NCI-H524 (cell line): ENCODE measurements around the gene RPP25L.
"Not testable (repeated sequence)": the region's sequence is repeated elsewhere in the genome, so short reads cannot be mapped to it uniquely, and the experiment has no call there.

Source experiments
- DNase-seq, 2 experiments: peaks; one replicate each; lab custom pipeline; 2025; lab: John Stamatoyannopoulos, UW

The RPP25L gene, protein sequence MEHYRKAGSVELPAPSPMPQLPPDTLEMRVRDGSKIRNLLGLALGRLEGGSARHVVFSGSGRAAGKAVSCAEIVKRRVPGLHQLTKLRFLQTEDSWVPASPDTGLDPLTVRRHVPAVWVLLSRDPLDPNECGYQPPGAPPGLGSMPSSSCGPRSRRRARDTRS

DNA sequence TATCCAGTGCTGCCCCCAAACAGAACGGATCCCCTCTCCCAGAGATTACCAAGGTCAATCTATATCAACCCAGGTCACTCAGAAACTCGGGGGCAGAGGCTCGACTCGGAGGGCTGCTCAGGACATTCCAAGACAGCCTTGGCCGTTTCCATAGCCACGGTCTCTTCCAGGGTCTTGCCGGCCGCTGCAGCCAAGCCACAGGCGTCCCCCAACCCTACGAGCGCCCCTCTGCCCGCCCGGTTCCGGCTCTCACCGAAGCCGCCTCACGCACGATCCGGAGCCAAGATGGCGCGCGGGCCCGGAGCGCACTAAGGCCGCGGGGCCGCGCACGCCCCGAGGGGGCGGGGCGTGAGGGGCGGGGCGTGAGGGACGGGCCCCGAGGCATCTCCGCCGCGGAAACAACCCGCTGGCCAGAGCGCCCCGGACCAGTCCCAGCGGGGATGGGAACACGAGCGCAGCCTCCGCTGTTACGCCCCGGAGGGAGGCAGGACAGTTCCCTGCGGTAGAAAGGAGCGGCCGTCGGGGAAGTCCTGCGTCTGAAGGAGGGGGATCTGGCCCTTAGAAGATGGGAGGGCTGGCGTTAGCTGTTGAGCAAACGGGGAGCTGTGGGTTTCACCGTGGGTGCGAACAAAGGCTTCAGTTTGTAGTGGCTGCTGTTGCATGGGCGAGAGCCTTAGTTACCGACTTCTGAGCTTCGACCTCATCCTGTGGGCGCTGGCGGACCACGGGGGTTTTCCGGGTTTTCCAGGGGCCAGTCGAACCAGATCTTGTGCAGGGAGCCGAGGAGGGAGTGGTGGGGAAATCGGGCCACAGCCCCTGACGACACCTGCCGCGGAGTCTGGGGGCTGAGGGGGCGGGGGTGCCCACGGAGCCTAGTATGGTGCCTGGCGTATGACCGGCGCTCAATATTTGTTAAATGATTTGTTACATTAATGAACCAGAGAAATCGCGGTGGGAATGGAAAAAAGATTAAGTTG is at the start of gene RPP25L:
TSS of gene RPP25L (minus strand) at position 287 of the 977 bp plus-strand sequence. CDS start 801 bp downstream, outside the sequence.
- DNase-seq = peak; percentile 49 to 68

DNA sequence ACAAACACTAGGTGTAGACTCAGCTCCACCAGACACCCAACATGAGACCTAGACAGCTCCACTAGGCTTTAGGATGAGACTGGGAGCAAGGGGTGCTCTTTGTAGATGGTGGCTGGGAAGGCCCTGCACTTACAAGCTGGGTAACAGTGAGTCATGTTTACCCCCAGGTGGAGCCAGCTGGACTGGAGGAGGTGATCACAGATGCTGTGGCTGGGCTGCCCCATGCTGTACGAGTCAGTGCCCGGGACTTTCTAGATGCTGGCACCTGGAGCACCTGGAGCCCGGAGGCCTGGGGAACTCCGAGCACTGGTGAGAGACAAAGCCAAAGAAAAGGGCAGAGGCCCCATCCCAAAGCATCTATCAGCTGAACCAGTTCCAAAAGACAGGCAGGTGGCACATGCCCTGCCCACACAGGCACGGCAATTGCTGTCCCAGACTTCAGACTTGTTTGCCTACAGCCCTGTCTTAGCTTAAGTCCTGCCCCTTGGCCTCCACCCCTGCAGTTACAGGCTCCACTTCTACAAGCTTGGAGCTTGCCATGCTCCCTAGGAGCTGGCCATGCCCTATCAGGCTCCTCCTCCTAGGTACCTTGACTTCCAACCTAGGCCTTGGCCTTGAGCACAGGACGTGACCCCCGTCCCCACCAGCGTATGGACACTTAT is 47.8 kb upstream of the RPP25L start:
- DNase-seq = no peak

DNA sequence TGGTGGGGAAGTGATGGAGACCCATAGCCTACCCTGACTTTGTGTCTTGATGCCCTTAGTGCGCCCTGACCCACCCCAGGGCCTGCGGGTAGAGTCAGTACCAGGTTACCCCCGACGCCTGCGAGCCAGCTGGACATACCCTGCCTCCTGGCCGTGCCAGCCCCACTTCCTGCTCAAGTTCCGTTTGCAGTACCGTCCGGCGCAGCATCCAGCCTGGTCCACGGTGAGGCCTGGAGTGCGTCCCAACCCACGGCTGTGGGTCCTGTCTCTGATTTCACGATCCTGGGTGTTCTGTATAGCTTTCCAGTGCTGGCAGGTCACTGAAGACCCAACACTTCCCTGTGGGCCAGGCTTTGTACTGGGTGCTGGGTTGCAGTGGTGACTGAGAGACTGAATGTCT is 46.6 kb upstream of the RPP25L start:
- no peak for DNase-seq

DNA sequence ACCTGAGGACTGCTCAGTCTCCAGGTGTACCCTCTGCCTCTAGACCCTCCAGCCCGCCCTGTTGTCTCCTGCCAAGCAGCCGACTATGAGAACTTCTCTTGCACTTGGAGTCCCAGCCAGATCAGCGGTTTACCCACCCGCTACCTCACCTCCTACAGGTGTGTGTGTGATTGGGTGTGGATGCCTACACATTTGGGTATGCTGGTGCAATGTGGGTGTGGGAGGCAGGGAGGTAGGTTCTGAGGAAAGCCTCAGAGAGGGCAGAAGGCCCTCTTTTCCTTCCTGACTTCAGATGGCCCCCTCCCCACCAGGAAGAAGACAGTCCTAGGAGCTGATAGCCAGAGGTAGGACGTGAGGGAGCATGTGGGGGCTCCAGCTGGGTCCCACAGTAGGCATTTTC is 45.1 kb upstream of the RPP25L start:
- no peak for DNase-seq

DNA sequence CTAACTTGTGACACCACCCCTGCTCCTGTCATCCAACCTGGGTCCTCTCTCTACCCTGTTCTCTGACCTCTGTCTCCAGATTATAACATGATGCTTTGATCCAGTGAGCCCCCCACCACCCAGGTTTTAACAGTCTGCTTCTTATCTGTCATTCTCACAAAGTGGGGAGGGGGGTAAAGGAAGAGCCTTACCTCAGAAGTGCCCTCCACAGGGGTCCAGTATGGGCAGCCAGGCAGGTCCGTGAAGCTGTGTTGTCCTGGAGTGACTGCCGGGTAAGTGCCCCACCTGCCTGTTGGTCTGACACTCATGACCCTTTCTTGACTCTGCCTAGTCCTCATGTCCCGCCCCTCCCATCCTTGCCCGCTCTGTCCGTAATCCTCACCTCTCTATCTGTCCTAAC is 43.5 kb upstream of the RPP25L start:
- no peak for DNase-seq

DNA sequence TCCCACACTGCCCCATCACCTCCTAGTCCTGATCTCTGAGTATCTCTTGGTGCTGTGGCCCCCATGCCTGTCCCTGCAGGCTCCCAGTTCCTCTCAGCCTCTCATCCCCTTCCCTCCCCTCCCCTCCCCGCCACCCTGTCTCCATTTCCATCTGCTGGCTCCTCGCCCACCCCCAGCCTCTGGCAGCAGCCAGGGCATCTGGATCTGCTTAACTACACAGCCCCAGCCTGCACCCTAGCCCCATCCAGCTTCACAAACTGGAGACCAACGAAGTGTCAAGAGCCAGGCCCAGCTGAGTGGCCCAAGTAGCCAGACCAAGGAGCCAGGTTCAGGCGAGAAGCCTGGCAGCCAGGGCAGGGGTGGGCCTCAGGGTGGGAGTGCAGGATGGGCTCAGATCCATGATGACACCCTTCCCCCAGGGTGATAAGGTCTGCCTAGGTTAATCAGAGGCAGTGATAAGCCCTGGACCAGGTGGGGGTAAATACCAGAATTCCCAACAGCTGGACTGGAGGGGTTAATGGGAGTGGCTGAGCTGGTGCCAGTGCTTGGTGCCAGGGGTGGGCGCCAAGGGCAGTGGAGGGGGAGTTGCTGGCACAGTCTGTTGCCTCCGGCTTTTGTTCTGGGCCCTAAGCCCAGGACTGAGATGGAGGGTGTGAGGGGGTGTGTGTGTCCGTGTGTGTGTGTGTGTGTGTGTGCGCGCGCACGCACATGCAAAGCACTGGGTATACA is 42.6 kb upstream of the RPP25L start:
- peak; percentile 83 to 90 for DNase-seq

DNA sequence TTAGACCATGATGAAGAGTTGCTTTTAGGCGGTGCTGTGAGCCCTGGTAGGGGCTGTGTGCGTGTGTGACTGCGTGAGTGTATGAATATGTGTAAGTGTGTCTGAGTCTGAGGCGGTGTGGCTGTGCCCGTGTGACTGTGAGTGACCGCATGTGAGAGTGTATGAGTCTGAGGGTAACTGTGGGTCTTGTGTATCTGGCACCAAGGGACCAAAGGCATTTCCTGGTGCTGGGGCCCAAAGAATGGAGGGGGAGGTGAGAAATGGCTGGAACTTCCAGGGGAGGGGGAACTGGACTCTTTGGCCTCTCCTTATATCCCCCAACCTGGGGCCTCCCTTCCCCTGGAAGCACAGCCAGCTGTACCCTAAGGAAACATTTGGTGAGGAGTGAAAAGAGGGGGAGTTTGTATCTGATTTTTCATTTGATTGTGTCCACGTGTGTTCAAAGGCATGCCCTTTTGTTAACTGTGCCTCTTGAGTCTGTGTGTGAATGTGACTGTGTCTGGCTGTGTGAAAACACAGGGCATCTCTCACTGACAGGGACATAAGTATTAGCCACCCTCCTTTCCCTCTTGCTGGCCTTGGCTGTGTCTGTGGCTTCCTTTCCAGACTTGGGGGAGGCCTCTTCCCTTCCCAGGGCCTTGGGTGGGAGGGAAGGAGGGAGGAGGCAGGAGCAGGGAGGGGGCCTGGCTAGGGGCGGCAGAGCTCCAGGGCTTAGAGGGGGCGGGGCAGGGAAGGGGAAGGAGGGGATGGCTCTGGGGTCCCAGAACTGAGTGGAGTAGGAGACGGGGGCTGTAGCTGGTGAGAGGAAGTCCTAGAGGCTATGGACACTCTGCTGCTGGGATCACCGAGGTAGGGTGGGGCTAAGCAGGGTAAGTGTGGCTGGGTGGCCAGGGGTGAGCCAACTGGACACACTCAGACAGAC is 41.5 kb upstream of the RPP25L start:
- DNase-seq = peak; percentile 43 to 55

DNA sequence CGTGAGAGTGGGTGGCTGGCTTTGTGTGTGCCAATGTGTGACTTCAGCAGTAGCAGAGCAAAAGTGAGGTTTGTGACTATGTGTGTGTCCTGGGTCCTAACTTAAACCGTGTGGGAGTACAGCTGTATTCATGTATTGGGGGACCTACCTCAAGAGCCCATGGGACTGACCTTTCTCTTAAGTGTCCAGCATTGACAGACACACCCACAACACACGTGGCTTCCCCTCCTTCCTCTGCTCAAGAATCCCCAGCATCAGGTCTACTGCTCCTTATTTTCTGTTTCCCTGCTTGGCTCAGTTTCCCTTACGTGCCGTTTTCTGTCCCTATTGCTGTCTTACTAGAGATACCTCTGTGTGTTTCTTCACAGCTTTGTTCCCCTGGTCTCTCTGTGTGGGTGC is 40.7 kb upstream of the RPP25L start:
- DNase-seq = no peak

DNA sequence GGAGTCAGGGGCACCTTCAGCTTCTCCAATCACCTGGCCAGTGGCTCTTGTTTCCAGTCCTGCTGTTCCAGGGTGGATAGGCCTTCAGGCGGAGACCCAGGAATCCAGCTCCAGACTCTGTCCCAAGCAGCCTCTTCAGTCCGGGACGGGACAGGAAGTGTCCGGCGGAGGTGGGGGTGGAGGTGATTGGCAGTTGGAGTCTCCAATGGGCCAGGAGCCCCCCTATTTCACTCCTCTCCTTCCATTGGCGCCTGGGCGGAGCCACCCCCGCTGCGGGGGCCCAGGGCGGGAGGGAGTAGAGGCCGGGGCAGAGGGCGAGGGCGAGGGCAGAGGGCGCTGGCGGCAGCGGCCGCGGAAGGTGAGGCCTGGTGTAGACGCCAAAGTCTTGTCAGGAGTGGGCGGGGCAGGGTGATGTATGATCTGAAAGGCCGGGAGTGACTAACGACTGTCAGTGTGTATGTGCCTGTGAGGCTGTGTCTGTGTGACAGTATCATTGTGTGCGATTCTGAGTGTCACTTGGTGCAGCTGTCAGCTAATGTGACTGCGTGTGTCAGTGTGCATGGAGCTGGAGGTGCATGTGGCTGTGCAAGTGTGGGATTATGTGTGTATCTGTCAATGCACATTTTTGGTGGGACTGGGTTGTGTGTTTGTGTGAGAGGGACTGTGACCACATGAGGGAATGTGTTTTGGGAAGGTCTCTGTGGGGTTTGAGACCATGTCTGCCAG is 40.1 kb upstream of the RPP25L start, which contains the start of gene IL11RA:
TSS of gene IL11RA (plus strand) at position 310 of the 726 bp plus-strand sequence. CDS start 3,033 bp downstream, outside the sequence.
- no peak for DNase-seq

DNA sequence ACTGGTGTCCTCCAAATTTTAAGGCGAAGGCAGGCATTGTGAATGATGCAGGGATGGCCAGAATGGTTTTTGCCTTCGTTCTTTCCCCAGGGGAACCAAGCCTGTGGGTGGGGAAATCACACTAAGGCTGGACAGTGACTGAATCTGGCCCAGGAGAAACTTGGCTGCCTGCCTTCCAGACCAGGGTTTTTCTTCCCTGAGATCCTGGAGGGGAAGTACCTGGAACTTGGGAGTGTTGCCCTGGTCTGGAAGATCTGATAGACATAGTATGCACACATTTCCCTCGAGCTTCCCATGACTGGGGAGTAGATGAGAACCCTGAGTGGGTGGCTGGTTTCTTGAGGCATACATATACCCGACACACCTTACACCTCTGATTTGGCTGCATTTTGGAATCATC is 39.4 kb upstream of the RPP25L start:
- DNase-seq = no peak

DNA sequence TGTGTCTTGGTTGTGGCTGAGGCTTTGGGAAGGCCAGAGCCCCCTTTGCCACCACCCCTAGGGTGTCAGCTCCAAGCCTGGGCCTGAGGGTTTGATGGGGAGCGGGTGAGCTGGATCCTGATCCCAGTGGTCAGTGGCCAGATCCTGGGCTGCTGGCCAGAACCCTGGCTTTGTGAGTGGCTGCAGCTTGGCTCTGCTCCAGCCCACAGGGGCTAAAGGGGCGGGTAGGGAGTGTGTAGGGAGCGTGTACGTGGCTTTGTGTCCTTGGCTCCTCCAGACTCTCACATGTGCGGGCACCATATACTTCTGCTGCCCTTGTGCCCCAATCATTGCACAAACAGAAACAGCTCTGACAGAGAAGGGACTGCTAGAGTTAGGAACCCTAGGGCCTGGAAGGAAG is 38.9 kb upstream of the RPP25L start:
- DNase-seq = no peak

DNA sequence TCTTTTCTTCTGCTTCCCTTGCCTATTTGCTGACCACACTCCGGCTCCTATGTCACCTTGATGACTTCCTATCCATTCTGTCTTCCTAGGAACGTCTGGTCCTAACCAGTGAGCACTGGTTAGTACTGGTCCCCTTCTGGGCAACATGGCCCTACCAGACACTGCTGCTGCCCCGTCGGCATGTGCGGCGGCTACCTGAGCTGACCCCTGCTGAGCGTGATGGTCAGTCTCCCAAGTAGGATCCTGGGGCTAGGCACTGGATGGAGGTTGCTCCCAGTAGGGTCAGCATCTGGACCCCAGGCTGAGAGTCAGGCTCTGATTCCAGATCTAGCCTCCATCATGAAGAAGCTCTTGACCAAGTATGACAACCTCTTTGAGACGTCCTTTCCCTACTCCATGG is 36.8 kb upstream of the RPP25L start:
- DNase-seq = no peak

DNA sequence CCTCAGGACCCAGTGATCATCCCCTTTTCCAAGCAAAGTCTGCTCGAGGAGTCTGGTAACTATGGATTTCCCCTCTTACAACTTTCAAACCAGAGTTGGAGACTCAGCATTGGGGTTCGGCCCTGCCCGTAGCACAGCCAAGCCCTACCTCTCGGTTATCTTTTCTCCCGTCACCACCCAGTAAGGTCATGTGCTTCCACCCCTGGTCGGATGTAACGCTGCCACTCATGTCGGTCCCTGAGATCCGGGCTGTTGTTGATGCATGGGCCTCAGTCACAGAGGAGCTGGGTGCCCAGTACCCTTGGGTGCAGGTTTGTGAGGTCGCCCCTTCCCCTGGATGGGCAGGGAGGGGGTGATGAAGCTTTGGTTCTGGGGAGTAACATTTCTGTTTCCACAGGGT is 35.8 kb upstream of the RPP25L start:
- DNase-seq = no peak

DNA sequence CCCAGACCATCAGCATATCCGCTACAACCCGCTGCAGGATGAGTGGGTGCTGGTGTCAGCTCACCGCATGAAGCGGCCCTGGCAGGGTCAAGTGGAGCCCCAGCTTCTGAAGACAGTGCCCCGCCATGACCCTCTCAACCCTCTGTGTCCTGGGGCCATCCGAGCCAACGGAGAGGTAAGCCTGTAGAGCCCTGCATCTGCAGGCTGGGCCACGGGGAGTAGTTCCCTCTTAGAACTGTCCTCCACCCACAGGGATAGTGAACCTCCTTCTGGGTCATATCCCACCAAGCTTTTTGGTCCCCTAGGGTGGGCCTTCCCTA is 35.1 kb upstream of the RPP25L start:
- no peak for DNase-seq

DNA sequence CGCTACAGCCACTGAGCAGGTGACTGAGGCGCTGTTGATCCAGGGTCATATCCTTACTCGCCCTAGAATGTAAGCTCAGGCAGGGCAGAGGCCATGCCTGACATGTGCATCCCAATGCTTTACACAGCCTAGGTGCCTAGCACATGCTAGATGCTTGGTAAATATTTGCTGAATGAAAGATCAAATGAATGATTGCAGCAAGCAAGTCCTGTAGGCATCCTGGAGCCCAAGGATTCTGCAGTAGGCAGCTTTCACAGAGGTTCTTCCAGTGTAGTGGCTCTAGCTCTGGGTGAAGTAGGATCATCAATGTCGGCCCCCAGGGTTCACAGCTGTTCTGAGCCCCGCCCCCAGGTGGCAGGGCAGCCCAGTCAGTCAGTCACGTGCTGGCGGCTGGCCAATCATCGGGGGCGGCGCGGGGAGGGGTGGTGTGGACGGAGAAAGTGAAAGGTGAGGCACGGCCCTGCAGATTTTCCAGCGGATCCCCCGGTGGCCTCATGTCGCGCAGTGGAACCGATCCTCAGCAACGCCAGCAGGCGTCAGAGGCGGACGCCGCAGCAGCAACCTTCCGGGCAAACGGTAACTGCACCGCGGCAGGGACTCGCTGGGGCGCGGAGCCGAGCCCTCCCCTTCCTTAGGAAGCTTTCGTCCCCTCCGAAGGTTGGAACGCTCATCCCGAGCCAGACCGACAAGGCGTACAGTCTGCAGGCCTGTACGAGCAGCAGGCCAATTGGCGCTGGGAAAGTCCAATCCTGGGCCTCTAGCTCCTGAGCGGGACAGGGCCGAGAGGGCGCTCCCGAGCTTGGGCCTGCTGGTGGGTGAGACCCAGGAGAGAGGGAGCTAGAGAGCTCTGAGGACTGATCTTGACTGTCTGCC is 34.5 kb upstream of the RPP25L start, which contains the start of gene GALT:
TSS of gene GALT (plus strand) at position 465 of the 873 bp plus-strand sequence. CDS start at position 495, 30 bp downstream.
- DNase-seq = peak; percentile 88 to 89

DNA sequence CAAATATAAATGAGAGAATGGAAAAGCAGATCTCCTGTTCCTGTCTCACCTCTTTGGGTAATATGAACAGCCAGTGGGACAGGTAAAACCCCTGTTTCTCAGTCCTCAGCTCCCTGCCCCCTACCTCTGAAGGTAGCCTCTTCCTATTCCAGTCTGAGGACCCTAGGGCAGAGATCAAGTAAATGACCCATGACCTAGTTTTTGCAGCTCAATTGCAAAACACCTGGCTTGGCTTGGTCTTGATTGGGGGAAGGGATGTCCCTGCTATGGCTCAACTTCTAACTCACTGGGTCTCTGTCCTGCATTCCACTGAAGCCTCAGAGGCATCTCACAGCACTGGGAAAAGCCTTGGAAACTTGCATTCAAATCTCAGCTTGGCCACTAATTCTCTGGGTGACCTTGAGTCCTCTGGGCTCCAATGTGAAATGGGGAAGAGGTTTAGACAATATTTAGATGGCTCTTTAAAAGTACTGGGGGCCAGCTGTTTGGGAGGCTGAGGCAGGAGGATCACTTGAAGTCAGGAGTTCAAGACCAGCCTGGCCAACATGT is 32.9 kb upstream of the RPP25L start:
- no peak for DNase-seq

DNA sequence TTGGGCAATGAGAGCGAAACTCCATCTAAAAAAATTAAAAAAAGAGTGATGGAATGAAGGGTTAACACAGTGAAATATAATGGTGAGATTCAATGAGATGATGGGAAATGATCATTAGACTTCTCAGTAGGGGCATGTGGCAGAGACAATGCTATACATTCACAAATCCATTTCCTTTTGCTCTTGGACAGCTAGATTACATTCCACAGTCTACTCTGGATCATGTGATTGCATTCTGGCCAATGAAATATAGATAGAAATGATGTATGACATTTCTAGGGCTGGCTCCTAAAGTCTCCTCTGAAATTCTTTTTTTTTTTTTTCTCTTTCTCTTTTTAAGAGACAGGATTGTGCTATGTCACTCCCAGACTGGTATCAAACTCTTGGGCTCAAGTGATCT is 30.8 kb upstream of the RPP25L start:
- no peak for DNase-seq

DNA sequence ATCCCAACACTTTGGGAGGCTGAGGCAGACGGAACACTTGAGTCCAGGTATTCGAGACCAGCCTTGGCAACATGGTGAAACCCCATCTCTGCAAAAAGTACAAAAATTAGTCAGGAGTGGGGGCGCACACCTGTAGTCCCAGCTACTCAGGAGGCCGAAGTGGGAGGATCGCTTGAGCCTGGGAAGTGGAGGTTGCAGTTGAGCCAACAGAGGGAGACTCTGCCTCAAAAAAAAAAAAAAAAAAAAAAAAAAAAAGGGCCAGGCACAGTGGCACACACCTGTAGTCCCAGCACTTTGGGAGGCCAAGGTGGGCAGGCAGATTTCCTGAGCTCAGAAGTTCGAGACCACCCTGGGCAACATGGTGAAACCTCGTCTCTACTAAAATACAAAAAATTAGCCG is 27.4 kb upstream of the RPP25L start:
- not testable (repeated sequence) for DNase-seq

DNA sequence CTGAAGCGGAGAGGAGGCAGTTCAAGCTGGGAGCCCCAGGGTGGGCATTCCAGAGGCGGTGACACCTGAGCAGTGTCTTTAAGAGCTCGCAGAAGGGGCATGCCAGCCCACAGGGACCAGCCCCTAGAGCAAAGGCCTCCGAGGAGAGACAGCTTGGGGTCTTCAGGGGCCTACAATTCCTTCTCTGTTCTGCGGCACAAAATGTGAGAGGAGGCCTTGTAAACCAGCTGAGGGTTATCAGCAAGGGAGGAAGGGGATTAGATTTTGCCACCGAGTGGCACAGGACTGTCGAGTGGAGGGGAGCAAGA is 26.2 kb upstream of the RPP25L start:
- no peak for DNase-seq
